Neural progenitor cell (in vitro differentiated cells): ENCODE results near the gene STK33.

Experiments
- CTCF ChIP-seq: fragments of 200-600 bp; sonication (generic); IDR thresholded peaks from 2 replicates; pipeline ENCODE4 v1.5.1; 2017; ENCODE audit warnings: antibody characterized with exemption, mild to moderate bottlenecking
- EZH2 ChIP-seq: fragments of 200-600 bp; sonication (generic); IDR thresholded peaks from 2 replicates; pipeline ENCODE4 v1.6.1; 2017; ENCODE audit warnings: antibody characterized with exemption, mild to moderate bottlenecking, moderate library complexity
- EZH2phosphoT487 ChIP-seq: fragments of 200-600 bp; sonication (generic); IDR thresholded peaks from 2 replicates; pipeline ENCODE4 v1.6.1; 2017; ENCODE audit warnings: antibody characterized with exemption

- no peak for TF ChIP-seq CTCF
- no peak for TF ChIP-seq EZH2
- no peak for TF ChIP-seq EZH2phosphoT487
Measured at GRCh38 chr11:8503910-8504364, 90.1 kb downstream of the STK33 start.
